GM19025 (cell line): Measurements from ENCODE around the gene TUBGCP3.

Experiments
- ATAC-seq: cut with Tn5 transposase; IDR thresholded peaks from one replicate; pipeline ENCODE4 v1.9.1; 2021; ENCODE audit warnings: mild to moderate bottlenecking, low read depth, moderate library complexity; ENCODE audit not compliant: unreplicated experiment

TUBGCP3 gene

GRCh38 chr13:112545856-112546255 lies 42.1 kb downstream of the TUBGCP3 start:
- ATAC-seq: no peak

DNA sequence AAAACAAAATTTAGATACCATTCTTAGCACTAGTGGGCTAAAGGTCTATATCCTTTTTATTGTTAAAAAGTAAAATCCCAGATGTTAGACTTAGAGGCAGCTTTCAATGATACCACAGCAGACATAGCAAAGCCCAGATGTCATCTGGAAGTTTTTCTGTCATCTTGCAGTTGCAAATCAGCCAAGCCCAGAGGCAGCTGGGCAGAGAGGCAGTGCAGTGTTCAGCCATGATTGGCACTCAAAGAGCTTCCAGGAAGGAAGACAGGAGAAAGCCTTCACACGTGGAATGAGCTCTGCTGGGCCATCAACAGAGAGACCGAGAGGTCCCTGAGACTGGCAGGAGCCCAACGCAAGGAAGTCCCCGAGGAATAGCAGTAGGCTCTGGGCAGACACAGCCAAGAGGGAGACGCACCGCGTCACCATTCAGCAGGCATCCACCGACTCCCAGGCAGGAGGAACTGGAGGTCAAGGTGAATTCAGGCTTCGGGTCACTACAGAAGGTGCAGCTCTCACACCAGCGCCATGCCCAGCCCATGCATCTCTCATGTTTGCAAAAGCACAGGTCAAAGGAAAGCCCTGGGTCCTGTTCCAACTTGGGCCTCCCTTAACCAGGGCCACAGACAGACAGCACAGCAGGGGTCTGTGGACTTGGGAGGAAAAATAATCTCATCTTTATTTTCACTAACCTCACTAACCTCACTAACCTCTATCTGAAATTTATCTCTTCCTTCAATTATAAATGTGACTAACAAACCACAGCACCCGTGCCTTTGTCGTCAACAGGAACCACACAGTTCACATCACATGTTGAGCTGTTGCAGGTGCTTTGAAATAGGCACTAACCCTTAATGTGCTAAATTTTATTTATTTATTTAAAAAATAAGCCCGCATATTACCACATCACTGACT lies 54.9 kb downstream of the TUBGCP3 start:
- ATAC-seq: no peak

DNA sequence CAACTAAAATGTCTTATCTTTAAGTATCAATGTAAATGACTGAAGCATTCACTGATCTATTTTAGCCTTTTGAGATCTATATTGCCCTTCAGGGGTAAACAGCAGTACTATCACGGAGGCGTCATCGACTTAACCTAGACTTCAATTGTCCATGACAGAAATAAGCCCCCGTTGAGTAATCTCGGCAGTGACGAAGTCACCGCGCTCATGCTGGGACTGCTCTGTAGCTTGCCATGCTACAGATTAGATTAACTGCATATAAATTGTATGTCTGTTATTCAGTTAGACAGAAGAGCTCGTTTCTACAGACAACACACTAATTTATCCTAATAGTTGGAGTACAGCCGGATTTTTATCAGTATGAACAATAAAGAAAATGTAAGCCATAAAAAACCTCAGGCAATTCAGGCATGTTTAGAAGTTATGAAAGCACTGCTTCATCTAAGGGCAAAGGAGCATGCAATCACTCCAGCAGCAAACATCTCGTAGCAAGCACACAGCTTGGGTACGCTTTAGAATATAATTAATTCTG lies 56.6 kb downstream of the TUBGCP3 start:
- no peak for ATAC-seq

DNA sequence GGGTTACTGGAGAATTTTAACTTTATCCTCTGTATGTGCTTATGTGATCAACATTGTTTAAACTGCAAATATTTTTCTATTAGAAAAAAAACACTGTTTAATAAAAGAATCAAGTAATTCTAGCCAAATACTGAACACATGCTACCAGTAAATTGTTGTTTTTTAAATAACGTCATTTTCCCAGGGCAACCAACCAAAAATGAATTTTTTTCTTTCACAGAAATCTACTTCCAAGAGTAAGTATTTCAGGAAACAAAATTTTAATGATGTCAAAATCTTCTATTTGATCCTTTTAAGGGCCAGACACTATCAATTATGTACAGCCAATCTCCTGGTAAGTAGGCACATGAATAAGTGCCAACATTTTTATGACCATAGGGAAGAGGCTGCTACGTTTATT lies 57.1 kb downstream of the TUBGCP3 start:
- ATAC-seq: no peak

GRCh38 chr13:112529216-112529615 lies 58.7 kb downstream of the TUBGCP3 start:
- no peak for ATAC-seq

DNA sequence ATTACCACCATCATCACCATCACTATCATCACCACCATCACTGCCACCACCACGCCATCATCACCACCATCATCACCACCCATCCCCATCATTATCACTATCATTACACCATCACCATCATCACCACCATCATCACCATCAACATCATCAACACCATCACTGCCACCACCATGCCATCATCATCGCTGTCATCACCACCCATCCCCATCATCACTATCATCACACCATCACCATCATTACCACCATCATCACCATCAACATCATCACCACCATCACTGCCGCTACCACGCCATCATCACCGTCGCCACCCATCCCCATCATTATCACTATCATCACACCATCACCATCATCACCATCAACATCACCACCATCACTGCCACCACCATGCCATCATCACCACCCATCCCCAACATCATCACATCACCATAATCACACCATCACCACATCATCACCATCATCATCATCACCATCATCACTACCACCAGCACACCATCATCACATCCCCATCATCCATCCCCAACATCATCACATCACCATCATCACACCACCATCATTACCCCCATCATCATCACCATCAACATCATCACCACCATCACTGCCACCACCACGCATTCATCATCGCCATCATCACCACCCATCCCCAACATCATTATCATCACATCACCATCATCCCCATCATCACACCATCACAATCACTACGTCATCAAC lies 61.7 kb downstream of the TUBGCP3 start:
- ATAC-seq: no peak

GRCh38 chr13:112525356-112525945 lies 62.5 kb downstream of the TUBGCP3 start:
- ATAC-seq: no peak

DNA sequence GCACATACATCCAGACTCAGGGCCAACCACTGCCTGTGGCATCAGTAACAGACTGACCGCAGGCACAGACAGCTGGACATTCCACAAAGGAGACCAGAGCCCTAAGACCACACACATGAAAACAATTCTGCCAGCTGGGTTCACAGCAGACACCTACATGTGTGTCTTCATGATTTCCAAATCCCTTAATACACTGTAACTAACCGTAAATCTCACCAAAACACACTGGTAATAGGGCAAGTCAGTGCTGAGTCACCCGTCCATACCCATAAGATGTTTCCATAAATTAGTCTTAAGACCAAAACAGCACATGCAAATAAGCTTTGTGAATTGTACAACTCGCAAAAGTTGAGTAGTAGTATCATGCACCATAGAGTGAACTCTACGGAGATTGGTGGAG lies 65.4 kb downstream of the TUBGCP3 start:
- ATAC-seq: no peak

GRCh38 chr13:112521073-112521685 lies 66.8 kb downstream of the TUBGCP3 start:
- no peak for ATAC-seq

DNA sequence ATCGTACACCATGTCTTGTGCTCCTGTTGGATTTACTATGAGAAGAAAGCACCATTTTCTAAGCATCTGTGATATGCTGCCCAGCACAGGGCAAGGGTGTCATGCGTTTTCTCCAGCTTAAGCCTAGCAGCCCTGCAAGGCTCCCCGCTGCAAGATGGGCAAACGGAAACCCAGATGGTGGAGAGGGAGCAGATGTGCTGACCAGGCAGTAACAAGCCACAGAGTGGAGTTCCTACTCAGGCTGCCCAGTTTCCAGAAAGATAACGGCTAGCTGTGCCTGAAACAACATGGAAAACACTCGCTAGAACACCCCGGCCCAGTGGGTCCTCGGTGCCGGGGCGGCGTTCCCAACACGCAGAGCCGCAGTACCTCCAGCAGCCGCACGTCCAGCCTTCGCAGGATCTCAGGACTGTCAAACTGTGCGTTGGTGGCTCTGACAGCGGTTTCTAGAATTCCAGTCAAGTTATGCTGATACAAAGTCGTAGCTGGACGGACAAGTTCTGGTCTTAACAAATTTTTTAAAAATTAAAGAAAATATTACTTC lies 68.4 kb downstream of the TUBGCP3 start:
- no peak for ATAC-seq

DNA sequence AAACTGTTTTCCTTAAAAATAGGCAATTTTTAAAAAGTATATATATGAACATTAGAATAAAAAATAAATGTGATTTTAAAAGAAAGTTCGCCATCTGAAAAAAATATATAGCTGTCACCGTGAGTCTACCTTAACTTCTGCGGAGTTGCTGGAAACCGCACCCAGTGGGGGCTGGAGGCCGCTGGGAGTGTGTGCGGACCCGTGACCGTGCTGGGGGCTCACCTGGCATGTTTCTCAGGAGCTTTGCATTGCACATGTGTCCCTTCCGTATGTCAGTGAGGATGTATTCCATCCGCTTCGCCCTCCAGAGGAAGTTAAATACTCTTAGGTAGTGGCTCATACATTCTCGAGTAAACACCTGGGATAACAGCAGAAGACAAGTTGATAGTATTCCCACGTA lies 71.7 kb downstream of the TUBGCP3 start:
- no peak for ATAC-seq

- no peak for ATAC-seq
Measured at GRCh38 chr13:112513761-112514160, 74.2 kb downstream of the TUBGCP3 start.

DNA sequence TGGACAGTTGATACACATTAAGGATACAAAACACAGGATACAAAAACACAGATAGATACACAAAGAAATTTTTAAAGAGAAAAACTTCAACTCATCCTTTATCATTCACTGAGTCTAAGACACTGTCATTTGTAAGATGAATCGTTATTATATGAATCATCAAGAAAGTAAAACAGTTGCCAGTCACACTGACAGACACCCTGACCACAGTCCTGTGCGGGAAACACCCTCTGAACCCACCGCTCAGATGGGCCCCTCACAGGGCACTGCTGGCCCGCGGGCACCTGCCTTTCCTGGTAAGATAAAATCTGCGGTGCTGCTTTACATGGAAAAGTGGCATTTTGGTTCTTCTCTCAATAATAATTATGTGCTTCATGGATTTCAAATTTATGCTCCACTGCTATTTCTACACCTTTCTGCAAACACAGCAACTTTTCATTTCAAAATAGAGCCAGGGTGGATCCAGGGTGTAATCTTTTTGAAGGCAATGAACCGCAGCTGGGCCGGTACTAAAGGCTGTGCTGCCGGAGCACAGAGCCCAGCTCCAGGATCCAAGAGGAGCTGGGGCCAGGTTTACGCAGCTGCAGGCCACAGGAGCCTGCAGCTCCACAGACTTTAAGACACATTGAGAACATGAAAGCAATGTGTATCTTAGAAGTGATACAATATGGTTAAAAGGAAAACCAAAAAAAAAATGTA lies 76.8 kb downstream of the TUBGCP3 start:
- ATAC-seq: no peak

- ATAC-seq: no peak
Measured at GRCh38 chr13:112510002-112510780, 77.8 kb downstream of the TUBGCP3 start.

- ATAC-seq: no peak
Measured at GRCh38 chr13:112509190-112509589, 78.8 kb downstream of the TUBGCP3 start.

GRCh38 chr13:112506046-112506445 lies 81.9 kb downstream of the TUBGCP3 start:
- ATAC-seq: no peak

GRCh38 chr13:112496166-112496565 lies 91.8 kb downstream of the TUBGCP3 start:
- no peak for ATAC-seq

GRCh38 chr13:112495465-112495864 lies 92.5 kb downstream of the TUBGCP3 start:
- no peak for ATAC-seq

DNA sequence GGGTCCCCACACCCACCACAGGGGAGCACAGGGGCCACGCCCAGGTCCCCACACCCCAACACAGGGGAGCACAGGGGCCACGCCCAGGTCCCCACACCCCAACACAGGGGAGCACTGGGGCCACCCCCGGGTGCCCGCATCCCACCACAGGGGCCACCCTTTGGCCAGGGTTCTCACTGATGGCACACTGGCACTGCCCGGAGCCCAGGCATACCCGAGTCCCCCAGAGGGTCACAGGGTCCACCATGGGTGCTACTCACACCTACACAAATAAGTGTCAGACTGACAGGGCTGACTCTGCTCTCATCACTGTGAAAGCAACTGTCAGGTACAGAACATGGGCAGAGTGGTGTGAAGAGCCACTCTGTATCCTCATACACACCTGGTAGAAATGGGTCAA lies 98.8 kb downstream of the TUBGCP3 start:
- no peak for ATAC-seq
